Prostate gland (tissue), 2 donors: ENCODE data around the gene VPS13A.
"Not testable (repeated sequence)": the region's sequence is repeated elsewhere in the genome, so short reads cannot be mapped to it uniquely, and the experiment has no call there.

Experiments used
- CTCF ChIP-seq, 4 experiments: fragments of 200-600 bp in 2 of 4; fragments of 450-650 bp in 2 of 4; sonication (generic) in 2 of 4; IDR thresholded peaks; 1 replicate in 3 of 4; 2 replicates in 1 of 4; pipeline ENCODE4 v1.5.1; 2016 to 2019; ENCODE audit warnings: antibody characterized with exemption in 4 of 4, mild to moderate bottlenecking in 2 of 4, moderate library complexity in 2 of 4
- POLR2A ChIP-seq: fragments of 450-650 bp; IDR thresholded peaks from one replicate; pipeline ENCODE4 v1.6.1; 2016; ENCODE audit warnings: antibody characterized with exemption, mild to moderate bottlenecking

GRCh38 chr9:77441124-77441523 is 263.8 kb downstream of the VPS13A start:
- TF ChIP-seq CTCF (IDR thresholded peaks at IDR 0.05); POLR2A: not testable (repeated sequence)
